Memory B cell (primary cell): Measurements from ENCODE around the gene SNX25.

Experiments used
- ATAC-seq: fragments of 150-1000 bp; cut with Tn5 transposase; 2 replicates; pipeline ENCODE4 v1.10.0; 2021; ENCODE audit warnings: low read depth, mild to moderate bottlenecking, moderate library complexity
- DNase-seq, 2 donors: peaks; one replicate each; pipeline ENCODE4 v3.0.0; 2022; ENCODE audit warnings: low spot score in 2 of 2
- H3K27ac Mint-ChIP-seq: one replicate; pipeline ENCODE4 v1.8.0; 2022; ENCODE audit warnings: mild to moderate bottlenecking, moderate library complexity, mixed read lengths
- H3K27me3 Mint-ChIP-seq: one replicate; pipeline ENCODE4 v1.8.0; 2022; ENCODE audit warnings: mixed read lengths
- H3K36me3 Mint-ChIP-seq: one replicate; pipeline ENCODE4 v1.8.0; 2022; ENCODE audit warnings: mild to moderate bottlenecking, mixed read lengths
- H3K4me1 Mint-ChIP-seq: one replicate; pipeline ENCODE4 v1.8.0; 2022; ENCODE audit warnings: mixed read lengths
- H3K4me3 Mint-ChIP-seq: one replicate; pipeline ENCODE4 v1.8.0; 2022; ENCODE audit warnings: mild to moderate bottlenecking, moderate library complexity, mixed read lengths
- H3K9me3 Mint-ChIP-seq: one replicate; pipeline ENCODE4 v1.8.0; 2022; ENCODE audit warnings: mixed read lengths

Gene SNX25

GRCh38 chr4:185379326-185380295 is 170.2 kb downstream of the SNX25 start:
- H3K4me3 Mint-ChIP-seq = no peak overlapping the region
- H3K27ac Mint-ChIP-seq = no peak overlapping the region
- no peak for ATAC-seq
- H3K36me3 Mint-ChIP-seq = peaks cover 20% of the 10 kb centered on the region
- DNase-seq = no peak
- no peaks in the 10 kb centered on the region for H3K4me1 Mint-ChIP-seq
- H3K27me3 Mint-ChIP-seq = no peaks in the 10 kb centered on the region
- peaks cover 5% of the 10 kb centered on the region for H3K9me3 Mint-ChIP-seq

DNA sequence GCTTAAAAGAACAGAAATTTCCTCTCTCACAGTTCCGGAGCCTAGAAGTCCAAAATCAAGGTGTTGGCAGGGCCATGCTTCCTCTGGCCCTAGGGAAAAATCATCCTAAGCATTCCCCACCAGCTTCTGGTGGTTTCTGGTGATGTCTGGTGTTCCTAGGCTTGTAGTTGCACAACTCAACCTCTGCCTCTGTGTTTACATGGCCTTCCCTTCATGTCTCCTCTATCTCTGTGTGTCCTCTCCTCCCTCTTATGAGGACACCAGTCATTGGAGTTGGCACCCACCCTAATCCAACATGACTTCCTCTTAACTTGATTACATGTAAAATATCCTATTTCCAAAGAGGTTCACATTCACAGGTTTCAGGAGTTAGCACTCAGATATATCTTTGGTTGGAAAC is 170.9 kb downstream of the SNX25 start:
- Mint-ChIP-seq H3K27ac (no peak overlapping the region), H3K4me1 (no peaks in the 10 kb centered on the region), H3K4me3 (no peak overlapping the region), H3K27me3 (no peaks in the 10 kb centered on the region), H3K36me3 (peaks cover 20% of the 10 kb centered on the region), H3K9me3 (peaks cover 5% of the 10 kb centered on the region)
- DNase-seq (no peak), ATAC-seq (no peak)

DNA sequence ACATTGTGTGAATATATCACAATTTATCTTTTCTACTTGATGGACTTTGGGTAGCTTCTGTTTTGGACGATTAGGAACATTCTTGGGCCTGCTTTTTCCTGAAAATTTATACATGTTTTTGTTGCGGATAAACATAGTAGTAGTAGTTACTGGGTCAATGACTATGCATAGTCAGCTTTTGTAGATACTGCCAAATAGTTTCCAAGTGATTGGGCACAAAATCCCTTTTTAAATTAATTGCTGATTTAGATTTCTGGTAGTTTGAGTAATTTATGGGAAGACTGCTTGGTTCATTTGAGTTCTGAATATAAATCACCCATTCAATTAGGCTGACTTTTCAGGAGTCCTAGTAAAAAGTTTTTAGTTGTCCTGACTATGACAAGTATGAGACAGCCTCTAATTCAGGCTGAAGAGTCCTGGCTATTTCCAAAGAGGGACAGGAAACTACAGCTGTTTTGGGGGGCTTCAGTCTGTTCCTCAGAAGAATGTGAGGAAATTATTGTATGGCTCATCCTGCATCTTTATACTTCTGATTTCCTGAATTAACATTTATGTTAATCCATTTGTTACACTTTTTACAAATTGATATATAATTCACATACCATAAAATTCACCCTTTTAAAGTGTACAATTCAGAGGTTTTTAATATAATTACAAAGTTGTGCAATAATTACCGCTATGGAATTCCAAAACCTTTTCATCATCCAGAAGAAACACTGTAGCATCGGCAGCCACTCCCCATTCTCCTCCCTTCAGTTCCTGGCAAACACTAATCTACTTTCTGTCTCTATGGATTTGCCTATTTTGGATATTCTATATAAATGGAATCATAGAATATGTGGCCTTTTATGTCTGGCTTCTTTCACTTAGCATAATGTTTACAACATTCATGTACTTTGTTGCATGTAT is 172.1 kb downstream of the SNX25 start:
- Mint-ChIP-seq H3K9me3 (peaks cover 5% of the 10 kb centered on the region), H3K36me3 (peaks cover 20% of the 10 kb centered on the region), H3K27ac (no peak overlapping the region), H3K4me3 (no peak overlapping the region), H3K4me1 (no peaks in the 10 kb centered on the region), H3K27me3 (no peaks in the 10 kb centered on the region)
- DNase-seq (no peak), ATAC-seq (no peak)

- Mint-ChIP-seq H3K4me1 (no peaks in the 10 kb centered on the region), H3K27me3 (no peaks in the 10 kb centered on the region), H3K4me3 (no peak overlapping the region), H3K9me3 (peaks cover 5% of the 10 kb centered on the region), H3K36me3 (peaks cover 20% of the 10 kb centered on the region), H3K27ac (no peak overlapping the region)
- ATAC-seq (no peak), DNase-seq (no peak)
These were observed 173.4 kb downstream of the SNX25 start for GRCh38 chr4:185382754-185383153.

DNA sequence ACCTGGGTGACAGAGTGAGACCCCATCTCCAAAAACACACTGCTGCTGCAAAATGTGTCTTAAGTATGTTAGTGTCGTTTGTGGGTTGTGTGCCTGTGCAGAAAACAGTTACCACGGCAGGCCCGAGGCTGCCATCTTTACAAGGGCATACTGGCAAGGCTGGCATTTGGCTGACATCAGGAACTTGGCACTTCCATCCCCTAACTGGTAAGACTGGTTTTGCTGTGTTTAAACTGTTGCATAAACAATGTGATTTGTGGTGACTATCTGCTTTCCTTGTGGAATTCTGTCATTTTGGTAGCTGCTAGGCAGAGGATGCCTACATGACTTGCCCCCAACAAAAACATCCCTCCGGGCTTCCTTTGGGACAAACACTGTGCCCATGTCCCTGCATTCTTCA is 174.1 kb downstream of the SNX25 start:
- no peaks in the 10 kb centered on the region for H3K4me1 Mint-ChIP-seq
- H3K27me3 Mint-ChIP-seq = no peaks in the 10 kb centered on the region
- H3K27ac Mint-ChIP-seq = no peak overlapping the region
- DNase-seq (no peak), ATAC-seq (no peak)
- peaks cover 16% of the 10 kb centered on the region for H3K36me3 Mint-ChIP-seq
- H3K4me3 Mint-ChIP-seq = no peak overlapping the region
- peaks cover 5% of the 10 kb centered on the region for H3K9me3 Mint-ChIP-seq

DNA sequence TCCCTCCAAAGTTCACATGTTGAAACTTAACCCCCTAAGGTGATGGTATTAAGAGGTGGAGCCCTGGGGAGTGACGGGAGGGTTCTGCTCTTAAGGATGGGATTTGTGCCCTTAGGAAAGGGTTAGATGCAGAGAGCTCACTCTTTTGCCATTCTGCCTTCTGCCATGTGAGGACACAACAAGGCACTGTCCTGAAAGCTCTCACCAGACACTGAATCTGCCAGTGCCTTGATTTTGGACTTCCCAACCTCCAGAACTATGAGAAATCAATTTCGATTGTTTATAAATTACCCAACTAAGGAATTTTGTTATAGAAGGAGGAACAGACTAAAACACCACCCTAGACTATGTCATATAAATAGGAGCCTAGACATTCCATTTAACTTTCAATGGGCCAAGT is 174.7 kb downstream of the SNX25 start:
- no peak overlapping the region for H3K27ac Mint-ChIP-seq

DNA sequence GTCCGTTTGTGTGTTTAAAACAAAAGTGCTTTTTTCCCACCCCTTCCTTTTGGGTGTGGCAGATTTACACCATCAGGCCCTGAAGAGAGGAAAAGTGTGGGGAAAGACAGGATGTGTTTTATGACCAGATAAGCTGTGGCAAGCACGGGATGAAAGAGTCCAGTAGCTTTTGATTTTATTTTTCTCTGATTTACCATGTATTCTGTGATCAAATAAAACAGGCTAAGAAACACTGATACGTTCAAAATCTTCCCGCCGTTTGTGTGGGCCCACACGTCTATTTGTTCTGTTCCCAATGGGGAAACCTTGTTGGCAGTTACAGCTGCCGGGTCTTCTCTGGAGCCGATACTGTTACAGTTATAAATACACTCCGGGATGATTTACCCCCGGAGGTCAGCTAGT is 175.5 kb downstream of the SNX25 start:
- Mint-ChIP-seq H3K36me3 (peaks cover 15% of the 10 kb centered on the region), H3K27ac (no peak overlapping the region), H3K27me3 (no peaks in the 10 kb centered on the region), H3K9me3 (peaks cover 5% of the 10 kb centered on the region), H3K4me1 (no peaks in the 10 kb centered on the region), H3K4me3 (no peak overlapping the region)
- DNase-seq = no peak
- ATAC-seq = no peak

More for the DNA sequence above, 174.7 kb downstream of the SNX25 start:
- ATAC-seq (no peak), DNase-seq (no peak)
- Mint-ChIP-seq H3K4me1 (no peaks in the 10 kb centered on the region), H3K4me3 (no peak overlapping the region), H3K27me3 (no peaks in the 10 kb centered on the region), H3K36me3 (peaks cover 15% of the 10 kb centered on the region), H3K9me3 (peaks cover 5% of the 10 kb centered on the region)

DNA sequence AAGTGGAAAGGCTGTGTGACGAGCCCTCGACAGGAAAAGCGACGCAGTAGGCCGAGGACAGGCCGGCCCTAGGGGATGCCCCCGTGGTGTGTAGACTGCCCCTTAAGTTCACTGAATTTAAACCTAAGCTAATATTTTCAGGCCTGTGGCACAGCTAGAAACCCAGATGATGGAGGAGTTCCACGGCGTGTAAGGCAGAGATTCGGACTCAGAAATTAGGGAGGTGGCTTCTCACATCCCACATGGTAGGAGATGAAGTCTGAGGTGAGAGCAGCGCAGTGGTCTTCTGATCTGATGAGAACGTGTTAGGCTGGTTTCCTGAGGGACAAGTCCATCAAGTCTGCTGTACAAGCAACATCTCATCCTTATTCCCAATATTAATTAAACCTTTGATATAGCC is 178.6 kb downstream of the SNX25 start:
- no peaks in the 10 kb centered on the region for H3K4me1 Mint-ChIP-seq
- no peak for DNase-seq
- H3K9me3 Mint-ChIP-seq = no peaks in the 10 kb centered on the region
- peaks cover 2% of the 10 kb centered on the region for H3K36me3 Mint-ChIP-seq
- H3K27me3 Mint-ChIP-seq = no peaks in the 10 kb centered on the region
- ATAC-seq = no peak
- no peak overlapping the region for H3K4me3 Mint-ChIP-seq
- no peak overlapping the region for H3K27ac Mint-ChIP-seq

- Mint-ChIP-seq H3K36me3 (no peaks in the 10 kb centered on the region), H3K4me3 (no peak overlapping the region), H3K9me3 (no peaks in the 10 kb centered on the region), H3K27me3 (no peaks in the 10 kb centered on the region), H3K4me1 (peaks cover 9% of the 10 kb centered on the region), H3K27ac (peak overlapping the region; percentile 38)
- ATAC-seq (no peak), DNase-seq (no peak)
These were observed 181.5 kb downstream of the SNX25 start for GRCh38 chr4:185390941-185391340.

- Mint-ChIP-seq H3K36me3 (no peaks in the 10 kb centered on the region), H3K4me3 (no peak overlapping the region), H3K4me1 (peaks cover 14% of the 10 kb centered on the region), H3K27ac (peak overlapping the region; percentile 31), H3K9me3 (no peaks in the 10 kb centered on the region), H3K27me3 (no peaks in the 10 kb centered on the region)
- DNase-seq = no peak
- ATAC-seq = no peak
These were observed 182.8 kb downstream of the SNX25 start for GRCh38 chr4:185392156-185392555.

GRCh38 chr4:185394568-185395237 is 185.3 kb downstream of the SNX25 start:
- no peaks in the 10 kb centered on the region for H3K27me3 Mint-ChIP-seq
- H3K36me3 Mint-ChIP-seq = no peaks in the 10 kb centered on the region
- H3K9me3 Mint-ChIP-seq = no peaks in the 10 kb centered on the region
- peak overlapping the region; percentile 27 for H3K4me3 Mint-ChIP-seq
- H3K4me1 Mint-ChIP-seq = peaks cover 17% of the 10 kb centered on the region
- DNase-seq = no peak
- ATAC-seq = no peak
- peak overlapping the region; percentile 99 for H3K27ac Mint-ChIP-seq

- Mint-ChIP-seq H3K27me3 (no peaks in the 10 kb centered on the region), H3K9me3 (no peaks in the 10 kb centered on the region), H3K4me1 (peaks cover 17% of the 10 kb centered on the region), H3K36me3 (no peaks in the 10 kb centered on the region), H3K27ac (peak within 1 kb of the TSS; percentile 99), H3K4me3 (peak within 1 kb of the TSS; percentile 92)
- ATAC-seq (no peak), DNase-seq (no peak)
These were observed 186.0 kb downstream of the SNX25 start, which contains the start of gene LRP2BP for GRCh38 chr4:185395238-185395955. Gene LRP2BP, minus strand, starts transcription at chr4:185395924. Its CDS starts 17,738 bp downstream, at chr4:185378186.
